Head of caudate nucleus (tissue), 42 donors: ENCODE data around the gene BRD8.
A peak's percentile ranks its signal among the peaks of the same experiment; 100 is the strongest.
"Not testable (repeated sequence)": the region's sequence is repeated elsewhere in the genome, so short reads cannot be mapped to it uniquely, and the experiment has no call there.

Experiments
- DNase-seq, 42 donors: peaks; one replicate each; pipeline versions ENCODE4 v3.0.0 to v3.0.0-alpha.2; 2020 to 2021; ENCODE audit warnings: mixed read lengths in 7 of 42
- intact Hi-C: fragments of 100-400 bp; cut with DNase I; formaldehyde crosslinking; loops from one replicate; pipeline ENCODE4 v1.15.0; 2022

The BRD8 gene

GRCh38 chr5:138178516-138179276 is at the start of gene BRD8, which contains the start of gene KIF20A:
Gene BRD8, minus strand, starts transcription at chr5:138178630. Its CDS starts 16 bp downstream, at chr5:138178614.
Gene KIF20A, plus strand, starts transcription at chr5:138179112. Its CDS starts 569 bp downstream, at chr5:138179681.
- intact Hi-C loops = loop anchor here (5.0 kb wide), 1 partner anchor 34 kb away; the partner anchor contains the start of gene CDC23
- DNase-seq = peak; percentile 88 to 99 (median 97)

GRCh38 chr5:138226910-138227309 is 48.5 kb upstream of the BRD8 start:
- intact Hi-C loops = no loop called here
- DNase-seq = no peak

GRCh38 chr5:138224712-138225111 is 46.3 kb upstream of the BRD8 start:
- no peak for DNase-seq
- intact Hi-C loops = no loop called here

- intact Hi-C loops = no loop called here
- no peak for DNase-seq
Observed at GRCh38 chr5:138223532-138223931, 45.1 kb upstream of the BRD8 start.

GRCh38 chr5:138216799-138217198 is 38.4 kb upstream of the BRD8 start:
- no peak for DNase-seq
- intact Hi-C loops = loop anchor here (10.0 kb wide), 1 partner anchor 128 kb away; no protein-coding TSS in a partner anchor

GRCh38 chr5:138213161-138214029 is 35.0 kb upstream of the BRD8 start, which contains the start of gene CDC23:
Gene CDC23, minus strand, starts transcription at chr5:138213323. Its CDS starts 11 bp downstream, at chr5:138213312.
- intact Hi-C loops = loop anchor here (5.0 to 10.0 kb wide), 2 partner anchors 36 to 131 kb away; partner anchors contain the start of genes BRD8 and KIF20A
- DNase-seq = peak; percentile 88 to 98 (median 94)

- DNase-seq = peak in 5 of 42 donors; percentile 2 to 45 (median 19)
- intact Hi-C loops = loop anchor here (5.0 to 10.0 kb wide), 2 partner anchors 35 to 132 kb away; partner anchors contain the start of genes BRD8 and KIF20A
Observed at GRCh38 chr5:138212828-138213160, 34.4 kb upstream of the BRD8 start.

- DNase-seq = no peak
- intact Hi-C loops = loop anchor here (5.0 to 10.0 kb wide), 2 partner anchors 34 to 134 kb away; partner anchors contain the start of genes BRD8 and KIF20A
Observed at GRCh38 chr5:138210985-138211384, 32.6 kb upstream of the BRD8 start.

GRCh38 chr5:138193859-138194258 is 15.4 kb upstream of the BRD8 start:
- intact Hi-C loops, DNase-seq: not testable (repeated sequence)

GRCh38 chr5:138192826-138193225 is 14.4 kb upstream of the BRD8 start:
- intact Hi-C loops = no loop called here
- peak in 20 of 42 donors; percentile 7 to 66 (median 28) for DNase-seq

GRCh38 chr5:138188626-138189025 is 10.2 kb upstream of the BRD8 start:
- no peak for DNase-seq
- intact Hi-C loops = no loop called here

- intact Hi-C loops = no loop called here
- DNase-seq = no peak
Observed at GRCh38 chr5:138186002-138186447, 7.6 kb upstream of the BRD8 start.

- intact Hi-C loops = no loop called here
- no peak for DNase-seq
Observed at GRCh38 chr5:138182808-138183207, 4.4 kb upstream of the BRD8 start.

GRCh38 chr5:138180841-138181240 is 2.4 kb upstream of the BRD8 start:
- no peak for DNase-seq
- intact Hi-C loops = no loop called here

GRCh38 chr5:138180183-138180782 is 1.9 kb upstream of the BRD8 start:
- no peak for DNase-seq
- intact Hi-C loops = no loop called here

- no peak for DNase-seq
- intact Hi-C loops = loop anchor here (5.0 kb wide), 1 partner anchor 33 kb away; the partner anchor contains the start of gene CDC23
Observed at GRCh38 chr5:138179277-138179857, 937 bp upstream of the BRD8 start.

GRCh38 chr5:138177941-138178515 is 402 bp downstream of the BRD8 start:
- intact Hi-C loops = loop anchor here (5.0 kb wide), 1 partner anchor 34 kb away; the partner anchor contains the start of gene CDC23
- peak in 40 of 42 donors; percentile 11 to 74 (median 46) for DNase-seq

GRCh38 chr5:138170299-138170698 is 8.1 kb downstream of the BRD8 start:
- intact Hi-C loops = no loop called here
- no peak for DNase-seq
